ENCODE data around the gene ZC3H12D.

GRCh38 chr6:149441740-149442139, 43.1 kb downstream of the ZC3H12D start:
- TF ChIP-seq CTCF (conservative IDR thresholded peaks at IDR 0.05) (no peak), EZH2 (IDR thresholded peaks at IDR 0.05; ENCODE audit: low read depth) (no peak)
